Measurements from ENCODE around the gene PRKCE.

The PRKCE gene

DNA sequence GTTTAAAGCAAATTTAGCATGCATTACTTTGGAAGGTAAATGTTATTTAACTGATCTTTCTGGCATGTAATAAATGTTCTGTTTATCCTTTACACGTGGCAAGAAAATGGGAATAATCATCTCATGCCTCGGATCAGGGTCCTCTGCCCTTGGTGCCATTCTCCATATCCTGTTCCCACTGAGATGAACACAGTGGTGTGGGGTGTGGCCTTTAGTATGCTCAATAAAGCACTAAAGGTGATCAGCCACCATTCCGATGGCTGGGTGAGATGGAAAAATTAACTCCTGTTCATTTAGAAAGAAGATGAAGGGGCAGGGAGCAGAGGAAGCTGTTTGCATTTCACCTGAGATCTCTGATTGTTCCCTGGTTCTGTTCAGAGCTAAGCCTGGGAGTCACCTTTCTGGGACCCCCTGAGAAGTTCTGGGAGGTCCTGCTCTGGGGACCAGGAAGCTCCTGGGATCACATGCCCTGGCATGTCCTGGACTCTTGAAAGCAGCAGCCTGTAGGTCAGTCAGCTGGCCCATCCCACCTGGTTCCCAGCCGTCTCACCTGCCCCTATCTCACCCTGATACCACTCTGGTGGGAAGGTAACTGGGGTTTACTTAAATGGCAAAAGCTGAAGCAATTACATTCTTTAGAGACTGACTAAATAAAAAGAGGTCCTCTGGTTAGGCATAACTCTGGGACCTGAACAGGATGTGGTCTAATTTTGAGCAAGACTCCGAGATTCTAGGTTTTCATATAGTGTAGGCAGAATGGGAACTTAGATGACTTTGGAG is 356.8 kb downstream of the PRKCE start:
- no peak for DNase-seq

DNA sequence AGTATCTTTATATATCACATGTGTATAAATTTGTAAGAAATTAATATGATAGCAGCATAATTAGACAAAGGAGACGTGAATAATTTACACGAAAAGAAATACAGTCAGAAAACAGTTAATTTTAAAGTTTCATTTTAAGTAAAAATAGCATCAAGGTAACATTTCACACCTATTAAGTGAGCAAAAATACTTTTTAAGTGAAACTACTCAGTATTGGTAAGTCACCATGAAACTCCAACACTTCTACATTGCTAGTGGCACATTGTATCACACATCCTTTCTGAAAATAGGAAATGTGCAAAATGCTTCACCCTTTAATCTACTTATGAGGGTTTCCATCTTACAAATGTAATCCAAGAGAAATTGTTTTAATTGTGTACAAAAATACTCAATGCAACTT is 357.8 kb downstream of the PRKCE start:
- no peak for DNase-seq

DNA sequence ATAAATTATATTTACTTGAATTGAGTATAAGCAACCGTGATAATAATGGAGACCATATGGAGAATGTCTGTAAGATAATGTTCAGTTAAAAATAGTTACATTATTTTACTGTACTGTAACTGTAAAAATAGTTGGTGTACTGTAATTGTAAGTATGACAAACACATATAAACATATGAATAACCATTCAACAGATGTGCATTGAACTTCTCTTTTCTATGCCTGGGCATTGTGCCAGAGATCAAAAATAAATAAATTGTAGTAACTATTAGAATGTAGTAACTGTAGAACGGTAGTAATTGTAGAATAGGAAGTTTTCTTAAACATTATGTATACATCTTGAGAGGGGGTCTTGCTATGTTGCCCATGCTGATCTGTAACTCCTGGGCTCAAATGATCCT is 358.3 kb downstream of the PRKCE start:
- no peak for DNase-seq

DNA sequence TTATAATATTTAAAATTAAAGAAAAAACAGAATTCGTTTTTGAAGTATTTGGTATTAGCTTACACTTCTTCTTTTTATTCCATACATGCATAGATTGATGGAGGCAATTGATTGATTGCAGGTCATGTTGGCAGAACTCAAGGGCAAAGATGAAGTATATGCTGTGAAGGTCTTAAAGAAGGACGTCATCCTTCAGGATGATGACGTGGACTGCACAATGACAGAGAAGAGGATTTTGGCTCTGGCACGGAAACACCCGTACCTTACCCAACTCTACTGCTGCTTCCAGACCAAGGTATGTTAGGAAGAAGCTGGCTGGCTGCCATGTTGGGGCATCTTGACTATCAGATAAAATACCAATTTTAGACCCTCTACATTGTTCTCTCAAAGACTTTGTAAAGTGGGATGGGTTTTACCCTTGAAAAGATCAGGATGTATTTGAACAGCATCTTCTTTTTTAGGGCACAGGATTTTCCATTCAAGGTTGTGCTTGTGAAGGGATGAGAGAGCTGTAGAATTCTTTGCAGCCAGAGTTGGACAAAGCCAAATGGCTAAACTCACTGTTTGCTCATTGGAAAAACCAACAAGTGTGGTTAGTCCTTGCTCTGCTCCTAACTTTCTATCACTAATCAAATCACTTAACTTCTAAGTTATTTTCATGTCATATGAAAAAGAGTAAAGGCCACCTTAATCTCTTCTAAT is 358.9 kb downstream of the PRKCE start:
- DNase-seq = no peak

DNA sequence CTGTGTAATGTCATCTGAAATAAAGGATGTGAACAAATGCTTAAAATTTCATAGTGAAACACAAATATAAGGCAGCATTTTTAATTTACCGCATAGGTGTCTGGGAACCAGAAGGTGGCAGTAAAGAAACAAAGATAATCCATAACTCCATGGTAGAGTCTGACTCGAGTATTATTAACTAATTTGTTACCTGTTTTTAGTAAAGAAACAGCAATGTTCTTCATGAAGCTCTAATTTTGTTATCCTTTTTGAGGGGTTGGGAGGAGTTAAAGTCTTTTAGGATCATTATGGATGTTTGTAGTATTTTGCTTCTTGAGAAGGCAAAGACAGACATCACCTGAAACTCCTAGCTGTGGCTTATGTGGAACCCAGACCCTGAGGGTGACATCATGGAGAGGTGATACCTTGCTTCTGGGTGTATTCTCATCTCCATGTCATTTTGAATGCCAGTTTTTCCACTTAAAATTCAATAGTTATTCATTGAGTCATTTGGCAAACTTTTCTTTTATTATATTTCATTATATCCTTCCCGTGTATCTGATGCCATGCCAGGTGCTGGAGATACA is 359.5 kb downstream of the PRKCE start:
- DNase-seq = peak; percentile 16 to 74

DNA sequence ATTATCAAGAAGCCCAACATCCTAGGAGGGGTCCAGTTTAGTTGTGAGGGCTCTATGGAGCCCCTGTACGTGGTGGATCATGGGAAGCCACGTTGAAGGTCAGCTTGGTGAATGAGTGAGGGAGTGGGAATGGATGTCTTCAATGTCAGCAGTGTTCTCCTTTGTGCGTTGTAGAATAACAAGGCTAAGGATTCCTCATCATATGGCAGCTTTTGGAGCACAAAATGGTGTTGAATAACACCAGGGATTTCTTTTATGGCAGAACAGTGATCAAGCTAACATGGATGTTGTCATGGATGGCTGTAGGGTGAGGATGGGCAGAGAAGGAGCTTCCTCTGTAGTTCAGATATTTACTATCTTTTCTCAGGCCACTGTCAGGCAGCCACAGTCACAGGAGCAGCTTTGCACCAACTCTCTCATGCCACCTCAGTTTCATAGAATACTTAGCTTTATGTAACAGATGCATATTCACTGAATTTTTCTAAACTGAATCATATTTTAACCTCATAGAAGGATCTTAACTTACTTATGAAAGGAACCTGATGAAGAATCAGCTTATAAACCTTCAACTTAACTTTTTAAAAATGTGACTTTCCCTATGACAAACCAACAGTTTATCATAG is 361.3 kb downstream of the PRKCE start:
- no peak for DNase-seq

DNA sequence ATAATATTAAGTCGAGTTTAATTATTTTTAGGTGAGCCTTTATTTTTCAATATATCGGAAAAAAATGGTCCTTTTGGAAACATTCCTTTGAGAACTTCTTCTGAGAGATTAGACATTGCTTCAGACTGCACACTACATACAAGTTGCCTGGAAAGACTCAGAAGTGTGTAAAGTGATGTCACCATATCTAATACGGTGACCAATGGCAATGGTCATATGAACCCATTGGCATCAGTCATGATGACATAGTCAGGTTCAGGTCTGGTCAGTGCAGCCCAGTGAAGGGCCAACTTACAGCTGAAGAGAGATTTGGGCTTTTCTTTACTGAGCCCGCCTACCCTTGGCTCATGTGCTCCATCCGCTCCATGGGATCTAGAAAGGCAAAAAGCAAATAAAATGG is 362.3 kb downstream of the PRKCE start:
- no peak for DNase-seq

DNA sequence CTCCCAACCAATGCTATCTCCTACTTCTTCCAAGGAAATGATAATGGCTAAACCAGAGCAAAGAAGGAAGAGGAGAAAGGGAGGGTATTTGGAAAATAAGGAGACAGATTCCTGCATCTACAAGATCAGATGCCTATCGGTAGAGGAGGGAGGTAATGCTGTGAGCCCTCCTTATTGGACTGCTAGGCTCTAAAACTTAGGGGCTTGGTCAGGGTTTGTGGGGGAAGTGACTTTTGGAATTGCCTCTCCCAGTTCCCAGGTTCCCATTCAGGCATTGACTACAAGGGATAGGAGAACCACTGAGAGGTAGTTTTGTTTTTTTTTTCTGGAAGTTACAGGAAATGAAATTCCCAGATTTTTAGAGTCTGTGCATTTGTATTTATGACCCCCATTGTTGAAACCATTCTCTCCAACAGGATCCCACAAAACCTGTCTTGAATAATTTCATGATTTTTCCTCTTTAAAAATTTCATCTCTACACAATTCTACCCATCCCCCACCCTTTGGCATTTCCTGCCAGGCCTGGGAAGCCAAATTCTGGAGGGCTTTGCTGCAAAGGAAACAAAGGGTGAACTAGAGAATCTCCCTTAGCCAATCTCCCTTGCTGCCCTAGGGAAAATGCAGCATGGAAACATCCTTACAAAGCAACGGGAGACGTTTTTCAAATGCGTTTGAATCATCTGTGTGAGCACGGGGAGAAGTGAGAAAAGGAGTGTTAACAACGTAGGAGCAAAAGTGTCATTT is 363.6 kb downstream of the PRKCE start:
- no peak for DNase-seq

DNA sequence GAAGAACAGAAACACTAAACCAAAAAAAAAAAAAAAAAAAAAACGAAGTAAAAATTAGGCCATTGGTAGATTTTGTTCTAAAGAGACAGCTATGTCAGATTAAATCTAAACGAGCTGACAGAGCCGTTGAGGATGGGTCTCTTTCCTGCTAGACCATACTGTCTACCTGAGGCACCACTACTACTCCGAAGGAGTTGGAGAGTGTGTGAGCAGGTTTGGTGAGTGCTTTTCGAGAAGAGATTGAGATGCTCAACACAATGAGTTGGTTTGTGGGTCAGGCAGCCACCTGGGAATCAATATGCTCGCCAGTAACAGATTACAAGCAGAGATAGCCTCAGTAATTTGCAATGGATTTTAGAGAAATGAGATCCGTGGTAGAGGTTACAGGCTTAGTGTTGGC is 364.2 kb downstream of the PRKCE start:
- no peak for DNase-seq

DNA sequence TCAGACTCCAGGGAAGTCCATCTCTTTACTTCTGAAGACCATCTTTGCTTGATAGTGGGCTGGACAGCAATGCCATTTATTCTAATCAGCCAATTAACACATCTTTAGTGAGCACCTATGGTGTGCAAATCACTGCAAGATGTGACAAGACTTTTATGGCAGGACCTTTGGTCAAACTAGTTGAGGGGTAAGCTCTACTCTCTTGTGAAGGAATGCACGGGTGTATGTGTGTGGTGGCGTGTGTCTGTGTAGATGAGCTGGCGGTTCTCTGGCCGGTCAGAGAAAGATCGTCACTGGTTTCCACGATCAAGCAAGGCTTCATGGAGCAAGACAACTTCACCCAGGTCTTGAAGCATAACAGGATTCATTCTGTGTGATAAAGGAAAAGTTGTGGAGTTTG is 364.6 kb downstream of the PRKCE start:
- DNase-seq = no peak

DNA sequence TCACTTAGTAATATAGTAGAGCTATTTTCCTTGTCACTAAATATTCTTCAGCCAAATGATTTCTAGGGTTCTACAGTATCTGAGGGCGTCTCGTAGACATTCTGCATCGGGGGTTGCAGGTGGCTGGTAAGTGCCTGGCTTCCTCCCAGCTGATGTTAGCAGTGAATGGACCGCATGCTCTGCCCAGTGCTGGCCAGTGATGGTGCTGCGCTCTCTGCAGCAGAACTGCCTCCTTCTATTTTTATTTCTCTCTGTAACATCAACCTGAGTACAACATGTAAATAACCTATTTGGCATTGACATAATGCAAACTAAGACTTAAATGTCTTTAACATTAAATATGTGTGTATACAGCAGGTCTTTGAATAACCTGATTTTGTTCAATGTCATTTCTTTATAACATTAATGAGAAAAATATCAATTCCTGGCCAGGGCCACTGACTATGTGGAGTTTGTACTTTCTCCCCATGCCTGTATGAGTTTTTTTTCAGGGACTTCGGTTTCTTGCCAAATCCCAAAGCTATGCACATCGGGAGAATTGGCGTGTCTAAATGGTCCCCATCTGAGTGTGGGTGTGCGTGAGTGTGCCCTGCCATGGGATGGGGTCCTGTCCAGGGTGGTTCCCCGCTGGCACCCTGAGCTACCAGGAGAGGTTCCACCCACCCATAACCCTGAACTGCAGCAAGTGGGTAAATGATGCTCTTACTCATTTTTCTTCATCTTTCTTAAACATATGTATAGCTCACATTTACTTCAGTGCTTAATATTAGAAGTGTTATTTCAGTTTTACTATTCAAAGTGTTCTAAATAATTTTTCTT is 367.5 kb downstream of the PRKCE start:
- no peak for DNase-seq

DNA sequence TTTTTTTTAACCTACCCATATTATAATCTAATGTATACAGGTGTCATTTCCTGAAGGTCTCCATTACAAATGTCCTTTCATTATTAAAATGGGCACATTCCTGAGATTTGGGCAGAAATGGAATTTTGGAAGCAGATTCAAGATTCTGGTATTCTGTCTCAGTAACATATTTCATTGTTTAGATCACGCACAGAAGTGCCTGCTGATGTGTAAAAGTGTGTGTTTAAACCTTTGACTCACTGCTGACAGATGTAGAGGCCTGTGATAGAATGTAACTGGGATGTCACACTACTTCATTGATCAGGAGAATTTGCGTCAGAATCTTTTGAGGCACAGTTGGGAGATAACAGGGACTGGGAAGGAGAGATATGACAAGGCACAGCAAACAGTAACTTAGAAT is 368.9 kb downstream of the PRKCE start:
- DNase-seq = no peak

DNA sequence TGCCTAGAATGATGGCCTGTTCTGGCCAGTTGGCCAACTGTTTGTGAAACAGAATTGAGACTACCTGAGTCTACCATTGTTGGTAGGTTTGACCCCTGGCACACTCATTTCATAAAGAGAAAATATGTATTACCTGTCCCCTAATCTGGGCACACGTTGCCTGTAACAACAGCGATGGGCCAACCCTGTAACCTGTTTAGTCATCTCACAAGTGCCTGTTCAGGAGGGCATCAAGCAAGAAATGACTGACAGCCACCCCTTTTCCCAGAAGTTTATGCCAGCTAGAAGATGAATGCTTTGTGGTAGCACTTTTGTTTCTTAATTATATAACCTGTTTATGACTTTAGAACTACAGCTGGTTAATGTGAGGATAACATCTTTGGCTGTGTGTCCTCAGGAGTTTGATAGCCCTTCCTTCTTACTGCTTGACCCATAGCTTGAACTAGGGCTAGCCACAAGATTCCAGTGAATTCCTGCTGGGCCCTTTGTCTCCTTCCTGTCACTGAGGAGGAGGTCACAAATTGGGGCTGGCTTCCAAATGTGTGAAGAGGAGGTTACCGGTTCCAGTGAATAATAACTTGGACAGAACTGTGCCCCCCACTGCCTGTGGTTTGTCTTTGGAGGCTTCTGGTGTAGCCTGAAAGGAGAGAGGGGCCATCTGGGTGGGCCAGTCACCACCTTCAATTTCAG is 371.8 kb downstream of the PRKCE start:
- DNase-seq = no peak

DNA sequence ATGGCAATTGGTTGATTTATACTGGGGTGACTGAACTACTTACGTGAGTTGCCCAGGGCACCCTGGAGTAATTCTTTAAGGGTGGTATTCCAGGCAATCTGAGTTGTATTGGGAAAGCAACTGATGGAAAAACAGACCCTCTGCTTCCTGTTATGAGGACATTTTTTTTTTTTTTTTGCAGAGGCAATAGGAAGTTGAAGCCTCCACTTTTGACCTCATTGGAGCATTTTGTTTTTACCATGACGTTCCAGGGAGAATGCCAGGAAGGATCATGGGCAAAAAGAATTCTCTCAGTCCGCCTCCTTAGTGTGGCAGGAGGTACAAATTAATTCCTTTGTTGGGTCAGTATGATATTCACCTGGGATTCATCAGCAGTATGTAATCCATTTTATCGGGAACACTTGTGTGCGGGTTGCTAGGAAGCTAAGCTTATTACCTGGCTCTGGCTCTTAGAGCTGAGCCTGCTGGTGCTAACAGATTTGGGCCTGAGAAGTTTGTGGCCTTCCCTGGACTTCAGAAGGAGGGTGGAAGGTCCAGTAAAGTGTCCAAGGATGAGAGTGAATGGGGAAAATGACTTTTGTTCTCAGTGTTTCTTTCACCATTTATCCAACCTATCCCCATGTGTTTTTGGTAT is 372.8 kb downstream of the PRKCE start:
- no peak for DNase-seq

DNA sequence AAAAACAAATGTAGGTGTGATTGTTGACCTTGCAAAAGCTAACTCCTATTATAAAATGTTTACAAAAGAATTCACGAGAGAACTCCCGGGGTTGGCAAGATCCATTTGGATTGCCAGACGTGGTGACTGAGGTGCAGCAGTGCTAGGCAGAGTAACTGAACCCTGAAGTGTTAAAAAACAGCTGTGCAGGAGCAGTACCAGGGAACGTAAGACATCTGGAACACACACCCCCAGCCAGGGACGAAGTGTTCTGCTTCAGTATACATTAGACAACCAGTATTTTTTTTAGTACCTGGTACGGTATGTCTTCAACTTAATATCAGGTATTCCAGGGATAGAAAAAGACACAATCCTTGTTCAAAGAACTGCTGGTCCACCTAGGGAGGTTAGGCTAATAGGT is 373.6 kb downstream of the PRKCE start:
- no peak for DNase-seq

DNA sequence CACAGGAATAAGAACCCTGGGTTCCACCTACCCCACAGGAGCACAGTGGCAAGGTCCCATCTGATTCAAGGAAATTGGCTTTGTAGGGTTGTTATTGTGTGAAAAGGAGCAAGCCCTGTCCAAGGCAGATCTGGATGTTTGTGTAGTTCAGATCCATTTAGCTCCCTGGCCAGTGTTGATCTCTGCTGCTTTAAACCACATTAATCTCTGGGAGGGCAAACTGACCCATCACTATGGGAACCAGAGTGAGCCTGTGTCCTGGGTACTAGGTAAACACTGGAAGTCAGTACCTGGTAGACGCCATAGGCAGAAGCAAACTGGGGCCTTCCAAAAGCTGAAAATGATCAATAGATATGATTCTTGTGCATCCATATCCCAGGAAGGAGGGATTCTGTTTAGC is 374.2 kb downstream of the PRKCE start:
- DNase-seq = no peak

DNA sequence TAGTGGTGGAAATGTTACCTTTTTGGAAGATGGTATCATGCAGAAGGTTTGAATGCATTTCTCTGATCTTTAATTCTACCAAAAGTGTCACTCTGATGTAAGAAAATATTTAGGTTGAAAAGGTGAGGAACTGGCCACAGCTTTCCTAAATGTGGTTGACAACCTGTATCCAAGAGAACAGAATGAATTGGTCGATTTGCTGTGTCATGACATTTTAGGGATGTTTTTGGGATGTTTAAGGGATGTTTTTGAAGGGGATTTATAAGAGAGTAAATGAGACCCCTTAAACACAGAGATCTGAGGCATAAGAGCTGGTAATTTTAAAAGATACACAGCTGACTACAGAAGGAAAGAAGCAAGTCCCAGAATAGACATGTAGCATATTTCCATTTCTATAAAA is 375.0 kb downstream of the PRKCE start:
- no peak for DNase-seq

DNA sequence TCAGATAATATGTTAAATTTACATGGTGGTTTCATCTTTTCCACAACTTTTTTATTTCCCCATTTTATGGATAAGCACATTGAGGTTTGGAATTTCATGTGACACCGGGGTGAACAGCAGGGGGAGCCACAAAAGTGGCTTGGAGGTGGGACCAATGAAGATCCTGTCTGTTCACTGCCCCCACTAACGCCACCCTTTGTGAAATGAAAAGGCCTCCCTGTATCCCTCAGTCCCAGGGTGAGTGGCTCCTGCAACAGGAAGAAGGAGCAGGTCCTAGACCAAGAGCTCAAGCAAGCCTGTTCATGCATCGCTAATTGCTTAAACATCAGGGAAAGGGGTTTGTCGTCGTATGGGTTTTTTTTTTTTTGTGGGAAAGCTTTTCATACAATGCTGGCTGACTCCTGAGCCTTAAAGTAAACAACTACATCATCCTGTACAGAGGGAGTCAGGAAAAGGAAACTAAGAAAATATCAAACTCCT is 377.9 kb downstream of the PRKCE start:
- DNase-seq = no peak

DNA sequence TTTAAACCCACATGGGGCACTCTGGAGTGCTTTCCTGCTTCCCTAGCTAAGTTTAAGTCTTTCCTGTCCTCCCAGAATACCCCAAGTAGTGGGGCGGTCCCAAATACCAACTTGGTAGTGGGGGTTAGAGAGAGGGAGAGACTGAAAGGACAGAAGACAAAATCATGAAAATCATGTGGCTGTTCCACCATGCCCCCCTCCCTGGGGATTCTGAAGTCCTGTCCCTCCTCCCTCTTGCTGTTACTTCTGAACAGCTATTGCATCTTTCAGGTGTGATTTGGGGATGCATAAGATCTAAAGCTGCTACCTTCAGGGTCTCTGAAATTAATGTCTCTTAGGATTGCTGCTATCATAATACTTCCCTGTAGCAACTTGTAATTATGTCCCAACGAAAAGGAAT is 378.9 kb downstream of the PRKCE start:
- DNase-seq = no peak

DNA sequence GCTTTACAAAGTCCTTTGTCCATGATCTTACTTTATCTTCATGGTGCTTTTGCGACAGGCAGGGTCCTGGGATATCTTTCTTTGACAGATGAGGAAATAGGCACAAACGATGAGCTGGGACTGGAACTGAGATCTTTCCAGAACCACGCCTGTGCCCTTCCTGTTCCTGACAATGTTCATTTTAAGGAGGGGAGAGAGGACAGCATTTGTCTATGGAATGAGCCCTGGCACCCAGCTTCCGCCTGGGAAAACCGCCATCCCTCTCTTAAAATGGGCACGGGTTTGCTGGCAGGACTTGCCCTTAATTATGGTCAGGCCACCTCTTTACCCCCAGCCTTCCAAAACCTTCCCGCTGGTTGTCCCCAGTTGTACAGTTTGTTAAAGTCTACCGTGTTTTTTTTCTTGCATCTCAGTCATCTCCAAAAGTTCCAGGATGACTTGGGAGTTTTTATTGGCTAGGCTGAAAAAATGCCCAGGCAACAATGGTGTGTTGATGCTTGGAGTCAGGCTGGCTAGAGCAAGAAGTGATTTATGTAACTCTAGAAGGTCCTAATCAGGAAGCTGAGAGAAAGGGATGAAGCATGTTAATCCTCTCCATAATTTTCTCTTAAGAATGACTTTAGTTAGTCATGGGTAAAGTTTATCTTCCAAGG is 380.8 kb downstream of the PRKCE start:
- no peak for DNase-seq
